ENCODE data around the gene DNAJC13. TPM values are rescaled to one million over a fixed set of nuclear protein-coding genes. Genes with fewer than 3 reads are reported as not detected.

DNAJC13 gene
- total RNA-seq, 1 experiment from 2014 or later, result 18.1 TPM

GRCh38 chr3:132381348-132381944 lies 35.9 kb upstream of the DNAJC13 start:
- H3K9ac ChIP-seq (ENCODE audit: extremely low read depth, insufficient read length, low read length), result no peak overlapping the region
- H3K79me1 ChIP-seq (ENCODE audit: insufficient read depth, low read depth, low read length, poor library complexity, severe bottlenecking), result no peaks in the 10 kb centered on the region
- H3K27ac ChIP-seq (ENCODE audit: insufficient read length, low read depth, low read length), result peak overlapping the region; percentile 13
- H4K91ac ChIP-seq (ENCODE audit: insufficient read length, low read depth, low read length), result no peak overlapping the region
- H3K27ac Mint-ChIP-seq, result peak overlapping the region; percentile 96 to 99 (median 98)
- no peaks in the 10 kb centered on the region for H3K79me2 ChIP-seq (ENCODE audit: insufficient read depth, low read length)
- H2BK12ac ChIP-seq (ENCODE audit: insufficient read length, low read depth, low read length), result peak overlapping the region; percentile 4
- H2BK120ac ChIP-seq (ENCODE audit: low read depth, low read length, poor library complexity, severe bottlenecking), result peak overlapping the region; percentile 39
- peak overlapping the region; percentile 36 to 71; a peak in 4 of 5 replicates for H3K4me3 Mint-ChIP-seq
- H4K5ac ChIP-seq (ENCODE audit: insufficient read length, low read depth, low read length), result no peak overlapping the region
- no peak overlapping the region for H4K8ac ChIP-seq (replicated peaks; ENCODE audit: insufficient read length, low read depth, low read length)
- H3K23ac ChIP-seq (ENCODE audit: insufficient read length, low read depth, low read length), result no peak overlapping the region
- H2BK20ac ChIP-seq (ENCODE audit: low read depth, low read length, poor library complexity, severe bottlenecking), result no peak overlapping the region
- peaks cover 2% of the 10 kb centered on the region; the same call in 1 of the 2 replicates for H3K27me3 Mint-ChIP-seq (ENCODE audit: low read depth)
- no peak overlapping the region for H2BK15ac ChIP-seq (ENCODE audit: low read depth, low read length)
- H3K9me3 Mint-ChIP-seq, result peaks cover 9 to 21% of the 10 kb centered on the region in 2 experiments
- H3K36me3 Mint-ChIP-seq (ENCODE audit: insufficient read depth in 1 of 3, low read depth in 3 of 3), result peaks cover 9 to 35% (median 14%) of the 10 kb centered on the region in 3 experiments
- H2AFZ ChIP-seq (ENCODE audit: low read length), result no peak overlapping the region
- H3K56ac ChIP-seq (ENCODE audit: insufficient read length, low read depth, low read length), result no peak overlapping the region
- peak overlapping the region; percentile 69 for H3K14ac ChIP-seq (ENCODE audit: insufficient read depth, low read length)
- H4K20me1 ChIP-seq (ENCODE audit: control insufficient read depth, insufficient read depth, insufficient read length), result no peaks in the 10 kb centered on the region
- DNase-seq, result peak; percentile 33
- peak overlapping the region; percentile 12 for H3K18ac ChIP-seq (ENCODE audit: insufficient read length, low read depth, low read length)
- H3T11ph ChIP-seq (ENCODE audit: low read length), result no peak overlapping the region
- no peak for TF ChIP-seq CTCF (conservative IDR thresholded peaks at IDR 0.05)
- peaks cover 11% of the 10 kb centered on the region; the same call in 1 of the 2 replicates for H3K4me1 ChIP-seq (ENCODE audit: insufficient read depth, low read length)
- H2BK5ac ChIP-seq (ENCODE audit: insufficient read length, low read length), result no peak overlapping the region
- no peaks in the 10 kb centered on the region for H3K9me3 ChIP-seq (ENCODE audit: control insufficient read depth, low read depth, low read length)
- WGBS (ENCODE audit: extremely low coverage, insufficient read length, low lambda C conversion rate), result no CpG with 5 or more reads among the region's 14 CpGs
- H2AK5ac ChIP-seq (ENCODE audit: insufficient read length, low read length), result peak overlapping the region; percentile 5
- no peaks in the 10 kb centered on the region for H3K27me3 ChIP-seq (ENCODE audit: insufficient read depth, low read length)
- no peaks in the 10 kb centered on the region for H3K23me2 ChIP-seq (ENCODE audit: insufficient read length, low read depth, low read length, poor library complexity, severe bottlenecking)
- H3K4me1 Mint-ChIP-seq, result peaks cover 50 to 62% of the 10 kb centered on the region in 2 experiments
- H3K4me2 ChIP-seq (ENCODE audit: insufficient read depth, insufficient read length, low read length), result no peak overlapping the region
- H3K4ac ChIP-seq (ENCODE audit: low read depth, low read length), result no peak overlapping the region
